GM18858 (cell line): ENCODE data around the gene ARHGAP45.

Experiments used
- ATAC-seq: cut with Tn5 transposase; IDR thresholded peaks from one replicate; pipeline ENCODE4 v1.9.1; 2021; ENCODE audit not compliant: unreplicated experiment

The ARHGAP45 gene

GRCh38 chr19:1039646-1040475 lies 27.1 kb upstream of the ARHGAP45 start, which contains the start of gene ABCA7:
ABCA7 (plus strand) TSS chr19:1040107; CDS start chr19:1041362, 1,255 bp downstream.
- ATAC-seq = peak; percentile 65

GRCh38 chr19:1040476-1041271 lies 26.3 kb upstream of the ARHGAP45 start:
- peak; percentile 28 for ATAC-seq

GRCh38 chr19:1041272-1041834 lies 25.6 kb upstream of the ARHGAP45 start:
- ATAC-seq = no peak

- no peak for ATAC-seq
Observed at GRCh38 chr19:1041835-1042685, 24.9 kb upstream of the ARHGAP45 start.

DNA sequence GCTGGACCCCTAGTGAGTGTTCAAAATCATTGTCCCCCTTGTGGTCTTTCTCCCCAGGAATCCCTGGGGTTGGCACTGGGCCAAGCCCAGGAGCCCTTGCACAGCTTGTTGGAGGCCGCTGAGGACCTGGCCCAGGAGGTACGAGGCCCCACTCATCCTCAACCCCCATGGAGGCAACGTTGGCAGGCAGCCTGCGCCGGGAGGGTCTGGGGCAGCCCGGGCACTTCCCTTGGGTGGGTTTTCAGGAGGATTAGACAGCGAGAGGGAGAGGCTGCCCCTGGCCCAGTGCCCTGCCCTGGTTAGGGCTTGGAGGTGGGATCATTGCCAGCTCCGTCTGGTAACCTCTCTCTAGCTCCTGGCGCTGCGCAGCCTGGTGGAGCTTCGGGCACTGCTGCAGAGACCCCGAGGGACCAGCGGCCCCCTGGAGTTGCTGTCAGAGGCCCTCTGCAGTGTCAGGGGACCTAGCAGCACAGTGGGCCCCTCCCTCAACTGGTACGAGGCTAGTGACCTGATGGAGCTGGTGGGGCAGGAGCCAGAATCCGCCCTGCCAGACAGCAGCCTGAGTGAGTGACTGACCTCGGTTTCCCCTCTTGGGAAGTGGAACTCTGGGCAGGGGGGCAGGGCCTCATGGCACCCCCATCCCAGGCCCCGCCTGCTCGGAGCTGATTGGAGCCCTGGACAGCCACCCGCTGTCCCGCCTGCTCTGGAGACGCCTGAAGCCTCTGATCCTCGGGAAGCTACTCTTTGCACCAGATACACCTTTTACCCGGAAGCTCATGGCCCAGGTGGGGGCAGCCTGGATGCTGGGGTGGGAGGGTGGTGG lies 24.1 kb upstream of the ARHGAP45 start:
- no peak for ATAC-seq

DNA sequence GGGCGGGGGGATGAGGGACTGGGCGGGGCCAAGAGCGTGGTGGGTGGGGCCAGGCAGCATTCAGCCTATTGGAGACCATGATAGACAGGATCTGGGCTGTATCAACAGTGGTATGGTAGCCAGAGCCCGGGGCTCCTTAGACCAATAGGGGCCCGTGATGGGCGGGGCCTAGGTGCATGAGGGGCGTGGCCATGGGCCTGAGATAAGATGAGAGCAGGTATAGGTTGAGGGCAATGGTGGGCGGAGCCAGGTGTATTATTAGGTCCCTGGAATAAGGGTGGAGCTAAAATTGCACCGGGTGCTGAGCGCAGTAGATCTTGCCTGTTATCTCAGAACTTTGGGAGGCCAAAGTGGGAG lies 21.7 kb upstream of the ARHGAP45 start:
- ATAC-seq = no peak

- ATAC-seq = no peak
Observed at GRCh38 chr19:1046117-1046626, 20.8 kb upstream of the ARHGAP45 start.

GRCh38 chr19:1046836-1047695 lies 19.9 kb upstream of the ARHGAP45 start:
- no peak for ATAC-seq

DNA sequence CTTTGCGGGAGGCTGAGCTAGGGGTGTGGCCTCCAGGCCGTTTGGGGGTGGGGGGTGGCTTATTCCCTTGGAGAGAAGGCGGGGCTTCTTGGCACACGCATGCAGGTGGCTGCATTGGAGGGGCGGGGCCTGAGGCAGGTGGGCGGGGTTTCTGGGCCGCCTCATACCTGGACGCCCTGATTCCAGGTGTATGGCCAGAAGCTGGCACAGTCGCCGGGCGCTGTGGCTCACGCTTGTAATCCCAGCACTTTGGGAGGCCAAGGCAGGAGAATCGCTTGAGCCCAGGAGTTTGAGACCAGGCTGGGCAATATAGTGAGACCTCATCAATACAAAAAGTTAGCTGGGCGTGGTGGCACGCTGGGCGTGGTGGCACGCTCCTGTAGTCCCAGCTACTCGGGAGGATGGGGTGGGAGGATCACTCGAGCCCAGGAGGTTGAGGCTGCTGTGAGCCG lies 19.2 kb upstream of the ARHGAP45 start:
- no peak for ATAC-seq

DNA sequence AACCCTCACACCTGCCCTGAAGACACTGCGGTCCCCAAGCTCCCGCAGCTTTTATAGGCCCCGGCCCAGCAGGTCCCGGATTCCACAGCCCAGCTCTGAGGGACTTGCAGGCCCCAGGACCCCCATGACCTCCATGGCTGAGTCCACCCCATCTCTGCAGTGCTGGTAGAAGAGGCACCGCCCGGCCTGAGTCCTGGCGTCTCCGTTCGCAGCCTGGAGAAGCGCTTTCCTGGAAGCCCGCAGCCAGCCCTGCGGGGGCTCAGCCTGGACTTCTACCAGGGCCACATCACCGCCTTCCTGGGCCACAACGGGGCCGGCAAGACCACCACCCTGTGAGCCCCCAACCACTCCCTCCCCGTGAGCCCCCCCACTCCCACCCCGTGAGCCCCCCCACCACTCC lies 17.9 kb upstream of the ARHGAP45 start:
- ATAC-seq = no peak

- no peak for ATAC-seq
Observed at GRCh38 chr19:1049800-1050199, 17.2 kb upstream of the ARHGAP45 start.

DNA sequence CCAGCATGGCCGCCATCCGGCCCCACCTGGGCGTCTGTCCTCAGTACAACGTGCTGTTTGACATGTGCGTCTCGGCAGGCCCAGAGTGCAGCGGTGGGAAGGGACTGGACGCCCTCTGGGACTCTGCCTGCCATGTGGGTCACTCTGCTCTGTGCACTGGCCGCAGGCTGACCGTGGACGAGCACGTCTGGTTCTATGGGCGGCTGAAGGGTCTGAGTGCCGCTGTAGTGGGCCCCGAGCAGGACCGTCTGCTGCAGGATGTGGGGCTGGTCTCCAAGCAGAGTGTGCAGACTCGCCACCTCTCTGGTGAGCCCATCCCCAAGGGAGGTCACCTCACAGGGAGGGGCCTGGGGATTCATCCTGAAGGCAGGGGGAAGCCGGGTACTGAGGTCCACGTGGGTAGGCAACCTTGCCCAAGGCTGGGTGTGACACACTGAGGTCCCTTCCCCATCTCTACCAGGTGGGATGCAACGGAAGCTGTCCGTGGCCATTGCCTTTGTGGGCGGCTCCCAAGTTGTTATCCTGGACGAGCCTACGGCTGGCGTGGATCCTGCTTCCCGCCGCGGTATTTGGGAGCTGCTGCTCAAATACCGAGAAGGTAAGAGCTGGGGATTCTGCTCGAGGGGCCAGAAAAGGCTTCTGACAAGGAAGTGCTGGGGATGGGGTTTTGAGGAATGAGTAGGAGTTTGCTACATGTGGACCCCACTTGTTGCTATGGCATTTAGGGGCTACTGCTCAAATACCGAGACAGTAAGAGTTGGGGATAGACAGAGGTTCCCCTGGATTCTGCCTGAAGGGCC lies 15.8 kb upstream of the ARHGAP45 start:
- no peak for ATAC-seq

DNA sequence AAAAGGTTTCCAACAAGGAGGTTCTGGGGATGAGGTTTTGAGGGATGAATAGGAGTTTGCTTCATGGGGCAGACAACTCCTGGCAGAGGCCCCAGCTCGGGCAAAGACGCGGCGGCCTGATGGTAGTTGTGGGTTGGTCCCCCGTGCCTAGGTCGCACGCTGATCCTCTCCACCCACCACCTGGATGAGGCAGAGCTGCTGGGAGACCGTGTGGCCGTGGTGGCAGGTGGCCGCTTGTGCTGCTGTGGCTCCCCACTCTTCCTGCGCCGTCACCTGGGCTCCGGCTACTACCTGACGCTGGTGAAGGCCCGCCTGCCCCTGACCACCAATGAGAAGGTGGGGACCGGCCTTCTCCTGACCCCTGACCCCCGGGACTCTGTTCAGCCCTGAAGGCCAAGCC lies 15.2 kb upstream of the ARHGAP45 start:
- ATAC-seq = no peak

DNA sequence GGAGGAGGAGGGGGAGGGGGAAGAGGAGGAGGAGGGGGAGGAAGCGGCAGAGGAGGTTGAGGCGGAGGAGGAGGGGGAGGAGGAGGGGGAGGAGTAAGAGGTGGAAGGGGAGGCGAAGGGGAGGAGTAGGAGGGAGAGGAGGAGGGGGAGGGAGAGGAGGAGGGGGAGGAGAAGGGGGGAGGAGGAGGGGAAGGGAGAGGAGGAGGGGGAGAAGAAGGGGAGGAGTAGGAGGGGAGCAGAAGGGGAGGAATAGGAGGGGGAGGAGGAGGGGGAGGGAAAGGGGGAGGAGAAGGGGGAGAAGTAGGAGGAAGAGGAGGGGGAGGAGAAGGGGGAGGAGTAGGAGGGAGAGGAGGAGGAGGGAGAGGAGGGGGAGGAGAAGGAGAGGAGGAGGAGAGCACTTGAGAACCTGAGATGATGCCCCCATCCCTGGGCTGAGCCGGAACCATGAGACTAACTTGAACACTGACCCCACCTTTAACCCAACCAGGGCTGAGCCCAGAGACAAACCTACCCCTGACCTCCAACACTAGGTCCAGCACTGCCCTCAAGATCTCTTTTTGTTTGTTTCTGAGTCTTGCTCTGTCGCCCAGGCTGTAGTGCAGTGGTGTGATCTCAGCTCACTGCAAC lies 14.5 kb upstream of the ARHGAP45 start:
- ATAC-seq = no peak

DNA sequence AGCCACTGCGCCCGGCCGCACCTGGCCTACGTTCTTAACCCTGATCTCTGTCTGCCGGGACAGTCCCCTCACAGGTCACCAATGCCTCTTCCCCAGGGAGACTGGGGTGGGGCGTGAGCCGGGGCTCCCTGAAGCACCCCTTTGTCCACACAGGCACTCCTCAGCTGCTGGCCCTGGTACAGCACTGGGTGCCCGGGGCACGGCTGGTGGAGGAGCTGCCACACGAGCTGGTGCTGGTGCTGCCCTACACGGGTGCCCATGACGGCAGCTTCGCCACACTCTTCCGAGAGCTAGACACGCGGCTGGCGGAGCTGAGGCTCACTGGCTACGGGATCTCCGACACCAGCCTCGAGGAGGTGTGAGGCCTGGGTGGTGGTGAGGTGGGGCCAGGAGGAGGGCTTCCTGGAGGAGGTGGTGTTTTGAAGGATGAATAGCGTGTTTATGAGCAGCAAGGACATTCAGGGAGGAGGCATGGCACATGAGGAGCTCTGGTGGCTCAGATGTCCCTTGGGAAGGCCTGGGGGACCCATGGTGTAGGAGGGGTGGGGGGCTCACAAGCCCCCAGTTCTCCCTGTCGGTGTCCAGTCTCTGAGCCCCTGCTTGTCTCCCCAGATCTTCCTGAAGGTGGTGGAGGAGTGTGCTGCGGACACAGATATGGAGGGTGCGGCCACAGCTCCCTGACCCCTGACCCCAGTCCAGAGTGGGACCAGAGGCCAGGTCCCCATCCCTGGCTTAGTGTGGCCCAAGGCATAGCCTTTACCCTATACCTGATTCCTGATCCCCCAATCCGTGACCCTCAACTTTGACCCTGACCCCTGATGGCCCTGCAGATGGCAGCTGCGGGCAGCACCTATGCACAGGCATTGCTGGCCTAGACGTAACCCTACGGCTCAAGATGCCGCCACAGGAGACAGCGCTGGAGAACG lies 13.5 kb upstream of the ARHGAP45 start:
- no peak for ATAC-seq
